ENCODE measurements around the gene CHCHD6. TPM values are rescaled to one million over a fixed set of nuclear protein-coding genes. Genes with fewer than 3 reads are reported as not detected.
A peak's percentile ranks its signal among the peaks of the same experiment; 100 is the strongest.

CHCHD6 gene
- total RNA-seq, 1 donor: 10.9 TPM

GRCh38 chr3:126667631-126668449, 36.2 kb upstream of the CHCHD6 start:
- no peaks in the 10 kb centered on the region for H4K20me1 ChIP-seq (ENCODE audit: insufficient read depth, low read length)
- H3K4me3 ChIP-seq (ENCODE audit: insufficient read depth, low read length): no peak overlapping the region
- DNase-seq (ENCODE audit: insufficient read length, low spot score, missing footprints): peak; percentile 53
- no peak overlapping the region for H2AFZ ChIP-seq (ENCODE audit: low read length)
- no peak for TF ChIP-seq CTCF (IDR thresholded peaks at IDR 0.05; ENCODE audit: extremely low read depth, low read depth, low read length)
- H3K9me3 ChIP-seq (ENCODE audit: low read depth, low read length): no peaks in the 10 kb centered on the region
- H3K27me3 ChIP-seq (ENCODE audit: insufficient read depth, low read length): peaks cover 18% of the 10 kb centered on the region
- H3K79me2 ChIP-seq (ENCODE audit: insufficient read depth, low read length): no peaks in the 10 kb centered on the region
- H3K4me2 ChIP-seq (ENCODE audit: insufficient read depth, low read length): no peak overlapping the region
- H3K36me3 ChIP-seq (ENCODE audit: insufficient read depth, low read length): no peaks in the 10 kb centered on the region
- no peak overlapping the region for H3K27ac ChIP-seq (ENCODE audit: low read depth, low read length)
- peaks cover 11% of the 10 kb centered on the region for H3K4me1 ChIP-seq (ENCODE audit: insufficient read depth, low read length)

- H3K4me3 ChIP-seq (ENCODE audit: insufficient read depth, low read length): no peak overlapping the region
- TF ChIP-seq CTCF (IDR thresholded peaks at IDR 0.05; ENCODE audit: extremely low read depth, low read depth, low read length): no peak
- no peak for DNase-seq (ENCODE audit: insufficient read length, low spot score, missing footprints)
These were observed 35.3 kb upstream of the CHCHD6 start for GRCh38 chr3:126668450-126669401.

GRCh38 chr3:126671521-126671920, 32.5 kb upstream of the CHCHD6 start:
- Histone ChIP-seq H3K4me1 (ENCODE audit: insufficient read depth, low read length) (no peaks in the 10 kb centered on the region), H3K27me3 (ENCODE audit: insufficient read depth, low read length) (peaks cover 12% of the 10 kb centered on the region), H3K36me3 (ENCODE audit: insufficient read depth, low read length) (no peaks in the 10 kb centered on the region), H4K20me1 (ENCODE audit: insufficient read depth, low read length) (no peaks in the 10 kb centered on the region), H3K9me3 (ENCODE audit: low read depth, low read length) (no peaks in the 10 kb centered on the region), H3K4me3 (ENCODE audit: insufficient read depth, low read length) (no peak overlapping the region), H3K79me2 (ENCODE audit: insufficient read depth, low read length) (no peaks in the 10 kb centered on the region), H3K27ac (ENCODE audit: low read depth, low read length) (no peak overlapping the region), H2AFZ (ENCODE audit: low read length) (no peak overlapping the region), H3K4me2 (ENCODE audit: insufficient read depth, low read length) (no peak overlapping the region)
- no peak for TF ChIP-seq CTCF (IDR thresholded peaks at IDR 0.05; ENCODE audit: extremely low read depth, low read depth, low read length)
- DNase-seq (ENCODE audit: insufficient read length, low spot score, missing footprints): no peak

More at GRCh38 chr3:126668450-126669401, 35.3 kb upstream of the CHCHD6 start:
- H4K20me1 ChIP-seq (ENCODE audit: insufficient read depth, low read length): no peaks in the 10 kb centered on the region
- no peaks in the 10 kb centered on the region for H3K9me3 ChIP-seq (ENCODE audit: low read depth, low read length)
- peaks cover 15% of the 10 kb centered on the region for H3K27me3 ChIP-seq (ENCODE audit: insufficient read depth, low read length)
- H3K27ac ChIP-seq (ENCODE audit: low read depth, low read length): no peak overlapping the region
- H3K4me1 ChIP-seq (ENCODE audit: insufficient read depth, low read length): peaks cover 11% of the 10 kb centered on the region
- H3K79me2 ChIP-seq (ENCODE audit: insufficient read depth, low read length): no peaks in the 10 kb centered on the region
- H3K36me3 ChIP-seq (ENCODE audit: insufficient read depth, low read length): no peaks in the 10 kb centered on the region
- H3K4me2 ChIP-seq (ENCODE audit: insufficient read depth, low read length): no peak overlapping the region
- no peak overlapping the region for H2AFZ ChIP-seq (ENCODE audit: low read length)

GRCh38 chr3:126672340-126672739, 31.7 kb upstream of the CHCHD6 start:
- no peaks in the 10 kb centered on the region for H3K79me2 ChIP-seq (ENCODE audit: insufficient read depth, low read length)

More at GRCh38 chr3:126672340-126672739, 31.7 kb upstream of the CHCHD6 start:
- H3K36me3 ChIP-seq (ENCODE audit: insufficient read depth, low read length): no peaks in the 10 kb centered on the region
- no peaks in the 10 kb centered on the region for H3K4me1 ChIP-seq (ENCODE audit: insufficient read depth, low read length)
- H3K4me3 ChIP-seq (ENCODE audit: insufficient read depth, low read length): no peak overlapping the region
- H3K9me3 ChIP-seq (ENCODE audit: low read depth, low read length): no peaks in the 10 kb centered on the region
- no peak overlapping the region for H2AFZ ChIP-seq (ENCODE audit: low read length)
- no peak overlapping the region for H3K27ac ChIP-seq (ENCODE audit: low read depth, low read length)
- H3K27me3 ChIP-seq (ENCODE audit: insufficient read depth, low read length): peaks cover 16% of the 10 kb centered on the region
- DNase-seq (ENCODE audit: insufficient read length, low spot score, missing footprints): no peak
- no peaks in the 10 kb centered on the region for H4K20me1 ChIP-seq (ENCODE audit: insufficient read depth, low read length)
- TF ChIP-seq CTCF (IDR thresholded peaks at IDR 0.05; ENCODE audit: extremely low read depth, low read depth, low read length): no peak
- no peak overlapping the region for H3K4me2 ChIP-seq (ENCODE audit: insufficient read depth, low read length)
